Hepatocyte (in vitro differentiated cells): ENCODE data around the gene EPHB4.

Experiments used
- CTCF ChIP-seq: fragments of 200-600 bp; sonication (generic); IDR thresholded peaks from 2 replicates; pipeline ENCODE4 v1.5.1; 2016; ENCODE audit warnings: antibody characterized with exemption, mild to moderate bottlenecking; ENCODE audit not compliant: poor library complexity
- EZH2 ChIP-seq: fragments of 200-600 bp; sonication (generic); IDR thresholded peaks from 2 replicates; pipeline ENCODE4 v1.6.1; 2016; ENCODE audit warnings: antibody characterized with exemption, mild to moderate bottlenecking, borderline replicate concordance

DNA sequence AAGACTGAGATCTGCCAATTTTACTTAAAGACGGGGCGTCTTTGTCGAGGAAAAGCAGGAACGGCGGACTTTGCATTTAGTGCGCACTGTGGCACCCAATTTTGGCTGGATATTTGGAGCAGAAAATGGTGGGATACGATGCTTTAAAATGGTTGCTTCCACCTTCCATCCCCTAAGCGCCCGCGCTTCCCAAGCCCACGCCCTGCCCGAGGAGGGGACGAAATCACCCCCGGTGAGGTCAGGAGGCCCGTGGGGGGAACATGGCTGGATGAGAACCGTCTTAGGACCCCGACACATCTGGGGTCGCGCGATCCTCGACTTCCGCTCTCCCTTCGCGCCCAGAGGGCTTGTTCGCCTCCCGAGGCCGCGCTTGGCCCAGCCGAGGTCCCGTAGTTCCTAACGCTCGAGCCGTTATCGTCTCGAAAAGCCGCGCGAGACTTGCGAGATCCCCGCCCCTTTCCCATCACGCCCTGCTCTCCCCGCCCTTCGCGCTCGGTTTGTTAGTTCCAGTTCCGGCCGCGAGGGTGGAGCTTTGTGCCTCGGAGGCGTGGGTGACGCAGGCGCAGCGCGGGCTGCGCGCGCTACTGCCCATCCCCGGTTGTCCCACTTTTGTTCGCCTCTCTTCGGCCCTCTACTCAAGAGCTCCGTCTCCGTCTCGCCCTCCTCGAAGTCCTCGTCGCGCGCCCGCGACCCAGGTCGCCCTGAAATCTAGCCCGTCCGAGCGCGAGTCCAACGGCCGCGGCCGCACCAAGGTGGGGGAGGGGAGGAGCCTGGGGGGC, 47.4 kb upstream of the EPHB4 start, which contains the start of gene SRRT:
- TF ChIP-seq EZH2 (no peak), CTCF (no peak)
